GM11168 (cell line): ENCODE data around the gene MYOD1.

Experiments
- in situ Hi-C: fragments of 300-500 bp; cut with MboI; formaldehyde crosslinking; loops from one replicate; pipeline ENCODE4 v1.12.0; 2022; ENCODE audit warnings: low sequenced_read_pairs; ENCODE audit not compliant: unreplicated experiment

MYOD1 gene

GRCh38 chr11:17700991-17701390, 18.4 kb upstream of the MYOD1 start:
- in situ Hi-C loops, result no loop called here

- in situ Hi-C loops, result no loop called here
Observed at GRCh38 chr11:17702876-17703275, 16.5 kb upstream of the MYOD1 start.

GRCh38 chr11:17703951-17704350, 15.4 kb upstream of the MYOD1 start:
- in situ Hi-C loops, result no loop called here

GRCh38 chr11:17707830-17708229, 11.5 kb upstream of the MYOD1 start:
- in situ Hi-C loops, result no loop called here

- in situ Hi-C loops, result no loop called here
Observed at GRCh38 chr11:17711836-17712235, 7.5 kb upstream of the MYOD1 start.

GRCh38 chr11:17713851-17714250, 5.5 kb upstream of the MYOD1 start:
- in situ Hi-C loops, result no loop called here

- in situ Hi-C loops, result no loop called here
Observed at GRCh38 chr11:17714356-17714854, 5.0 kb upstream of the MYOD1 start.

- in situ Hi-C loops, result no loop called here
Observed at GRCh38 chr11:17714870-17715269, 4.5 kb upstream of the MYOD1 start.

- in situ Hi-C loops, result no loop called here
Observed at GRCh38 chr11:17716807-17717206, 2.6 kb upstream of the MYOD1 start.

GRCh38 chr11:17718015-17718414, 1.4 kb upstream of the MYOD1 start:
- in situ Hi-C loops, result no loop called here

- in situ Hi-C loops, result no loop called here
Observed at GRCh38 chr11:17718510-17718962, 835 bp upstream of the MYOD1 start.

- in situ Hi-C loops, result no loop called here
Observed at GRCh38 chr11:17719938-17720795, 796 bp downstream of the MYOD1 start.

GRCh38 chr11:17720796-17721171, 1.4 kb downstream of the MYOD1 start:
- in situ Hi-C loops, result no loop called here

GRCh38 chr11:17721242-17721999, 2.0 kb downstream of the MYOD1 start:
- in situ Hi-C loops, result no loop called here

- in situ Hi-C loops, result no loop called here
Observed at GRCh38 chr11:17722000-17722643, 2.8 kb downstream of the MYOD1 start.

- in situ Hi-C loops, result no loop called here
Observed at GRCh38 chr11:17724020-17724908, 4.9 kb downstream of the MYOD1 start.

- in situ Hi-C loops, result no loop called here
Observed at GRCh38 chr11:17725174-17725573, 5.8 kb downstream of the MYOD1 start.

- in situ Hi-C loops, result loop anchor here (5.0 kb wide), 1 partner anchor 252 kb away; no protein-coding TSS in a partner anchor
Observed at GRCh38 chr11:17730137-17730536, 10.8 kb downstream of the MYOD1 start.

GRCh38 chr11:17730608-17731462, 11.5 kb downstream of the MYOD1 start:
- in situ Hi-C loops, result loop anchor here (5.0 kb wide), 1 partner anchor 251 kb away; no protein-coding TSS in a partner anchor
